Measurements from ENCODE around the gene MYH14.

The MYH14 gene

GRCh38 chr19:50300051-50300450, 96.6 kb downstream of the MYH14 start:
- DNase-seq = no peak

GRCh38 chr19:50300814-50301606, 97.6 kb downstream of the MYH14 start:
- no peak for DNase-seq

GRCh38 chr19:50301607-50301971, 98.2 kb downstream of the MYH14 start:
- no peak for DNase-seq

GRCh38 chr19:50303558-50303957, 100.1 kb downstream of the MYH14 start:
- no peak for DNase-seq

GRCh38 chr19:50308991-50309390, 105.6 kb downstream of the MYH14 start:
- no peak for DNase-seq

- DNase-seq = no peak
Observed at GRCh38 chr19:50309396-50310125, 106.1 kb downstream of the MYH14 start.

- no peak for DNase-seq
Observed at GRCh38 chr19:50310759-50311465, 107.5 kb downstream of the MYH14 start.

GRCh38 chr19:50311723-50312635, 108.6 kb downstream of the MYH14 start:
- no peak for DNase-seq

- no peak for DNase-seq
Observed at GRCh38 chr19:50312967-50313811, 109.8 kb downstream of the MYH14 start.

- no peak for DNase-seq
Observed at GRCh38 chr19:50313812-50314536, 110.6 kb downstream of the MYH14 start.

- DNase-seq = no peak
Observed at GRCh38 chr19:50314724-50315708, 111.6 kb downstream of the MYH14 start.

GRCh38 chr19:50315773-50316448, 112.5 kb downstream of the MYH14 start:
- DNase-seq = peak in 1 of 2 experiments; percentile 15

GRCh38 chr19:50317115-50317514, 113.7 kb downstream of the MYH14 start:
- no peak for DNase-seq

- no peak for DNase-seq
Observed at GRCh38 chr19:50318438-50318837, 115.0 kb downstream of the MYH14 start.

GRCh38 chr19:50319156-50319555, 115.7 kb downstream of the MYH14 start:
- no peak for DNase-seq

- DNase-seq = no peak
Observed at GRCh38 chr19:50320051-50320450, 116.6 kb downstream of the MYH14 start.

- DNase-seq = no peak
Observed at GRCh38 chr19:50320596-50320995, 117.2 kb downstream of the MYH14 start.

- DNase-seq = no peak
Observed at GRCh38 chr19:50321831-50322230, 118.4 kb downstream of the MYH14 start.

- no peak for DNase-seq
Observed at GRCh38 chr19:50322234-50322633, 118.8 kb downstream of the MYH14 start.
